ENCODE results near the gene ARHGEF10L. TPM values are rescaled to one million over a fixed set of nuclear protein-coding genes. Genes with fewer than 3 reads are reported as not detected.

Gene ARHGEF10L
- total RNA-seq, 2 donors from 2014 or later: 226 to 301 TPM

- peaks cover 37% of the 10 kb centered on the region for H3K36me3 ChIP-seq
- TF ChIP-seq CTCF (IDR thresholded peaks at IDR 0.05): no peak
- H3K27ac ChIP-seq: peak overlapping the region in 1 of 2 donors; percentile 27
- no peak for ATAC-seq (ENCODE audit: insufficient number of reproducible peaks, low FRiP score, low read depth)
- no peak overlapping the region for H3K4me3 ChIP-seq
- H3K4me1 ChIP-seq (ENCODE audit: control insufficient read depth in 1 of 2, low read depth in 2 of 2): peaks cover 12 to 79% of the 10 kb centered on the region in 2 donors
- no peak for DNase-seq (ENCODE audit: low spot score)
- no peaks in the 10 kb centered on the region for H3K9me3 ChIP-seq
- H3K27me3 ChIP-seq (replicated peaks; ENCODE audit: insufficient read depth): no peaks in the 10 kb centered on the region
These were observed 131.3 kb downstream of the ARHGEF10L start for GRCh38 chr1:17670587-17671313.

DNA sequence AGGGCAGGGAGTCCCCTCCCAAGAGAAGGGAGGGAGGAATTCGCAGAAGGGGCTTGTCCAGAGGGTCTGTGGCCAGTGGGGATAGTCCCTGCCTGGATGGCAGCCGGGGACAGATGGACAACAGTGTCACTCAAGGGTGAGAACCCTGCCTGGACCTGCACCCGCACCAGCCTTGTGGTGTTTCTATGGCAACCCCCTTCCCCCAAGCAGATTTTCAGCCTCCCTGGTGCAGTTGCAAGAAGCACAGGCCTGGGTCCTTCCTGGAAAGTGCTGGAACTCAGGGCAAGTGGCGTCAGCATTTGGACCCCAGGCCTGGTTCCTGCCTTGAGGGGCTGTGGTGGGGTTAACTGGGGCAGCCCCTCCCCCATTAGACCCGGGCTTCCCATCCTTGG is 131.8 kb downstream of the ARHGEF10L start:
- H3K27me3 ChIP-seq (replicated peaks; ENCODE audit: insufficient read depth): no peaks in the 10 kb centered on the region
- no peak for DNase-seq (ENCODE audit: low spot score)
- TF ChIP-seq CTCF (IDR thresholded peaks at IDR 0.05): no peak
- ATAC-seq (ENCODE audit: insufficient number of reproducible peaks, low FRiP score, low read depth): no peak
- peaks cover 31% of the 10 kb centered on the region for H3K36me3 ChIP-seq
- H3K9me3 ChIP-seq: no peaks in the 10 kb centered on the region
- peak overlapping the region; percentile 27 to 59 for H3K27ac ChIP-seq
- H3K4me3 ChIP-seq: no peak overlapping the region
- H3K4me1 ChIP-seq (ENCODE audit: control insufficient read depth in 1 of 2, low read depth in 2 of 2): peaks cover 12 to 78% of the 10 kb centered on the region in 2 donors

DNA sequence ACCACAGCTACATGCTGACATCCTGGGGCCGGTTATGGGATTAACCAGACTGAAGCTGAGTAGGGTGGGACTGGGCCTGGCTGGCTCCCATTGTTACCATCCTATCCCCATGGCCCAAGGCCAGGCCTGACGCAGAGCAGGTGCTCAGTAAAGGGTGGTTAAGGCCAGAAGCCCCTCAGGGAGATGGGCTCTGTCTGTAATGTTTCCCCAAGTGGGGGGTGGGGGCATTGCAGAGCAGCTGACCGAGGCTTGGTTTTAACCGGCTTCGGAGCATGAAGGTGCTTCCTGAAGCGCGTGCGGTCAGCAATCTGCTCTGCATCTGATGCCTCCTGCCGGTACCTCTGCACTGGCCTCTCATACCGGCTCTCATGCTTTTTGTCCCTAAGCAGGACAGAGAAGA is 132.2 kb downstream of the ARHGEF10L start:
- peaks cover 34% of the 10 kb centered on the region for H3K36me3 ChIP-seq
- DNase-seq (ENCODE audit: low spot score) (no peak), ATAC-seq (ENCODE audit: insufficient number of reproducible peaks, low FRiP score, low read depth) (no peak)
- no peak overlapping the region for H3K4me3 ChIP-seq
- H3K4me1 ChIP-seq (ENCODE audit: control insufficient read depth in 1 of 2, low read depth in 2 of 2): peaks cover 12 to 81% of the 10 kb centered on the region in 2 donors
- peak; percentile 22 for TF ChIP-seq CTCF (IDR thresholded peaks at IDR 0.05)
- no peaks in the 10 kb centered on the region for H3K9me3 ChIP-seq
- peak overlapping the region; percentile 27 to 59 for H3K27ac ChIP-seq
- no peaks in the 10 kb centered on the region for H3K27me3 ChIP-seq (replicated peaks; ENCODE audit: insufficient read depth)

GRCh38 chr1:17672226-17672625 is 132.7 kb downstream of the ARHGEF10L start:
- no peak for ATAC-seq (ENCODE audit: insufficient number of reproducible peaks, low FRiP score, low read depth)
- TF ChIP-seq CTCF (IDR thresholded peaks at IDR 0.05): no peak
- no peak overlapping the region for H3K4me3 ChIP-seq
- H3K27ac ChIP-seq: peak overlapping the region in 1 of 2 donors; percentile 20
- no peak for DNase-seq (ENCODE audit: low spot score)
- H3K27me3 ChIP-seq (replicated peaks; ENCODE audit: insufficient read depth): no peaks in the 10 kb centered on the region
- peaks cover 35% of the 10 kb centered on the region for H3K36me3 ChIP-seq
- no peaks in the 10 kb centered on the region for H3K9me3 ChIP-seq
- peaks cover 12 to 77% of the 10 kb centered on the region in 2 donors for H3K4me1 ChIP-seq (ENCODE audit: control insufficient read depth in 1 of 2, low read depth in 2 of 2)

DNA sequence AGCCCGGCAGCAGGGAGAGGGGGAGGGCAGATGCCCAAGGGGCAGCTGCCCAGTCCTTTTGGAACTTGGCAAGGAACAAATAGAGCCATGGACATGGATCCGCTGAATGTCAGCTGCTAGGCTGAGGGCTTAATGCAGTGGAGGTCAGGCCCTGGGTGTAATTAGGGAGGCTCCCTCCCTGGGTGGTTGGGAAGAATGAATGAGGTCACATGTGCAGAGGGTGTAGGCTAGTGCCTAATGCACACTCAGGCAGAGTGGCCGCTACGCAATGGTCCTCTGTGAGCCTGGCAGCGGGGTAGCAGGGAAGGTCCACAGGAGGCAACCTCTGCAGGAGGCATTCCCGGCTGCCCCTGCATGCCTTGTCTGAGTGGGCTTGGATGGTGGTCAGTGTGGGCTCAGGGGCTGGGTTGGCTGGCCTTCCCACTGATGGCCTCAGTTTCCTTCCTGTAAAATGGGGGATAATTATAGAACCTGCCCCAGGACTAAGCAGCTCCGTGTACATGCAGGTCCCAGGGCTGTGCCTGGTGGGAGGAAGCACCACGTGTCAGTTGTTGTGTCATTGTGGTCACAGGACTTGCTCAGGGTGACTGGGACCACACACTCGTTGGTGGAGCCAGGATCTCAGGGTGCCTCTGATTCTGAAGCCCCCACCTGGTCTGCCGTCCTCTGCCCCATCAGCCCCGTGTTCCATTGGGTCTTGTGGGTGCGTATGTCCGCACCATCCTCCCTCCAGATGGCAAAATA is 134.0 kb downstream of the ARHGEF10L start:
- Histone ChIP-seq H3K36me3 (peaks cover 33% of the 10 kb centered on the region), H3K4me1 (ENCODE audit: control insufficient read depth in 1 of 2, low read depth in 2 of 2) (peaks cover 12 to 65% of the 10 kb centered on the region in 2 donors), H3K9me3 (no peaks in the 10 kb centered on the region), H3K27ac (peak overlapping the region in 1 of 2 donors; percentile 20), H3K4me3 (no peak overlapping the region), H3K27me3 (replicated peaks; ENCODE audit: insufficient read depth) (no peaks in the 10 kb centered on the region)
- no peak for ATAC-seq (ENCODE audit: insufficient number of reproducible peaks, low FRiP score, low read depth)
- no peak for TF ChIP-seq CTCF (IDR thresholded peaks at IDR 0.05)
- DNase-seq (ENCODE audit: low spot score): no peak

All from thoracic aorta (tissue), 2 donors.